Activated CD4-positive, alpha-beta T cell treated with anti-CD3 and anti-CD28 coated beads, Interleukin-2, amount 50 U/mL, for 1 hour (primary cell): ENCODE results near the gene WDR19.

Experiments
- DNase-seq: peaks from one replicate; pipeline ENCODE4 v3.0.0-alpha.2; 2020

The WDR19 gene

DNA sequence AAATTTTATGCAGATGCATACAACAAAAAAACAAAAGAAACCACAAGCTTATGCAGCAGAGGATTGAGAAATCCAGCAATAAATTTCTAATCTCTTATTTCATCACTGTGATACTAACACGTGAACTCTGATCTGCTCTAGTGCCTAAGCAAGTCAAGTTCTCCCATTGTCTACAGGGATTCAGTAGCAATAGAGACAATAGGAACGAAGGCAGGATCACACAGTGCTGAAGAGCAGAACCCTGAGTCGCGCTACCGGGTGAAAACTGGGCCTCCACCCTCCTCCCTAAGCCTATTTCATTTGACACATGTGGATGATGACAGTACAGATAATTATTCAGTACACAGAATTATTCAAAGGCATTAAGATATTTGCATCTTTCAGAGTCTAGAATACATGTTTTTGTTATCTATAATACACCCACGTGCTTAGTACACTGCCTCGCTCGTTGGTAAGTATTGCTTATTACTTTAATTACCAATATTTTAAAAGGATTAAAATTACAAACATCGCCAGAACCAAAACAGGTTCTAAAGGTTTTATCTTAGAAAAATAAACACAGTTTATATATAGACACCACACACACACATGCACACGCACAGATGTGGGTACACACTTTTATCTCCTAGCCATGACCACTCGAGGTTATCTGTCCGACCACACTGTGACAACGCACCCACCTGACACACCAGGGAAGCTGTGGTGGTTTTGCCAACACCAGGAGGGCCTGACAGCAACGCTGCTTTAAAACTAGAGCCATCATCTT lies 123.8 kb downstream of the WDR19 start:
- DNase-seq = no peak

DNA sequence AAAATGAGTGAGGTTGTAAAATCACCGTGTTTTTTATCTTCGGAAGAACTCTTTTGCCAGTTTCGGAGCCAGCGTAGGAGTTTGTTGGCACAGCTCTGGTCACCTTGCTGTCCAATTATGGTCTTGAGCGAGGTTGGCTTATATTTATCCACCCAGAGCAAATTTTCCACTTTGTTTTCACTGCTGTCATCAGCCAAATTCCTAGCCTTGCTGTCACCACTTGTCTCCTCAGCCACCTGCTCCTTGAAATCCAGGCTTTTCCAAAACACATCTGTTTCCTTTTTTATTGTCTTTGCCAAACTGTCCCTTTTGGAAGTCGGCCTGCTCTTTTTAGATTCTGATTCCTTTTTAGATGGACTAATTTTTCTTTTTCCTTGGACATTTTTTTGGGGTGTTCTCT lies 126.3 kb downstream of the WDR19 start:
- DNase-seq = no peak

DNA sequence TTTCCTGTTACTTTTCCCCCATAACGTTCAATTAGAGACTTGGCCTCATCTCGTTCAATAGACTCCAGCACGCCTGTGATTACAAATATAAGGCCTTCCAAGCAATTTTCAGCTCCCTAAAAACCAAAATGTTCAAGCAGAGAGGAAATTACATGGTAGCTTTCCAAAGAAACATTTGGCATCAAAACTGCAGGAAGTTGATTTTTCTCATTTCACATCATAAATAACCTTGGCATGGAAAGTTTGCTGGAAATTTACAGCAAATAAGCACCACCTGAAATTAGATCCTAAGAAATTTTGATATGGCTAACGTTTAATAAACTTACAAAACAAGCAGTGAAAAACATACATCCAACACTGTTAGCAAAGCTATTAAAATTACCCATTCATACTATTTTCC lies 130.5 kb downstream of the WDR19 start:
- no peak for DNase-seq

DNA sequence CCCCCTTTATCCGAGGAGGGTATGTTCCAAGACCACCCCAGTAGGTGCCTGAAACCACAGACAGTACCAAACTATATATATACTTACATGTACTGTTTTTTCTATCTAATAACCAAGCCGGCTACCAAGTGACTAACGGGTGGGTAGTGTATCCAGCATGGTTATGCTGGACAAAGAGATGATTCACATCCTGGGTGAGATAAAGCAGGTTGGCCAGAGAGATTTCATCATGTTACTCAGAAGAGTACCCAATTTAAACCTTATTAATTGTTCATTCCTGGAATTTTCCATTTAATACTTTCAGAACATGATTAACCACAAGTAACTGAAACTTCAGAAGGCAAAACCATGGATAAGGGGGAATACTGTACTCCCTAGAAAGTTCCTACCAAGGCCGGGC lies 137.3 kb downstream of the WDR19 start:
- no peak for DNase-seq

DNA sequence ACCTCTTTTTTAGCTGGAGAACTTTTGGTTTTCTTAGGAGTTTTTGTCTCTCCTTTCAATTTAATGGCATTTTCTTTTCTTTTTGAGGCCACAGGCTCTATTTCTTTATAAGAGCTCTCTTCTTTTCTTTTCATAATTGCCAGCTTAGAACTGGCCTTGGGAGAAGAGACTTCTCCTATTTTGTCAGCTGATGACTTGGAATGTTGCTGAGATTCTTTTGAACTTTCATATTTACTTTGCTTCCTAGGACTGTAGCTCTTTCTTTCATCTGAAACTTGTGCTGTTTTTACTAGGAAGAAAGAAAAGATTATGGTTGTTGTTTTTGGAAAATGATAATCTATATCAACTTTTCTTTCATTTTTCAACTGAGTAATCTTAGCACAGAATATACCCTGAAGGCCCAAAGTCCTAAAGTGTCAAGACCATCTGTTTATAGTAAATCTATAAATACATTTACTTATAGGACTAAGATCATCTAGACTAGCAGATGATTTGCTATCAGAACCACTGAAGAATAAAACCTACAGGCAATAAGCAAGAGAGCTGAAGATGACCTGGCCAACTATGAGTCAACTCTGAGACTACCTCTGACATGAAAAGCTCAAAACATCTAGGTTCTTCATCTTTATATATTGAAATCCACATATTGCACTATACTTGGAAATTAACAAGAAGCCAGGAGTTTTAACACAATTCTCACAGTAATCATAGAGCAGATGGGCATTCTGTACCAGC lies 138.2 kb downstream of the WDR19 start:
- DNase-seq = no peak

DNA sequence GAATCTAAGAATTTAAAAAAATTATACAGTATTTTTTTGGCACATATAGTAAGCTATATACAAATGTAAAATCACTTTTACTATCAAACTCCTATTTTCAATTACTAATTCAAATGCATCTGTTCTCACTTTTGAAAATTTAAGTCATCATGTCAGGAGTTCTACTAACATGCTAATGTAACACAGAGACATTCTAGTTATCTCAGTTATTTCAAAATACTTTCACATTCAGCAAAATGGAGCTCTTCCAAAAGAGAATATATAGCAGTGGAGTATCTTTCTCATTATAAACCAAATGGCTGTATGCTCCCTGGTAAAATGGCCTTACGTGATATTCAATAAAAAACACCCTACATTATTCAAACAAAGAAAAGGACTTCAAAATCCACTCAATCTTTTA lies 141.5 kb downstream of the WDR19 start:
- no peak for DNase-seq

DNA sequence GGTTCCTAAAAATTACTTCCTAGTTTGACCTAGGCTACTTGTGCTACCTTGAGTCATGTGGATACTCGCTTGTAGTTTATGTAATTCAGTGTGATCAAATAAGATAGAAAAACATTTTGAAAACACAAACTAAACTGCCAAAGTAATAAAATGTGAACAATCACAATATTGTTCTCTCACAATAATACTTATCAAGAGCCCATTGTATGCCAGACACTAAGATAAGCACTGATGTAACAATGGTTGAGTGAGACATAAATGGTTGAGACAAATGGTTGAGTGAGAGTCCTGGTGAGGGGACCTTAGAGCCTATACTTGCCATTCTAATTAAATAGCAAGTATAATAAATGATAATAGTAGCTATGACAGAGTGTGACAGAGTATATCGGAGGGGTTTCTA lies 142.1 kb downstream of the WDR19 start:
- DNase-seq = no peak

DNA sequence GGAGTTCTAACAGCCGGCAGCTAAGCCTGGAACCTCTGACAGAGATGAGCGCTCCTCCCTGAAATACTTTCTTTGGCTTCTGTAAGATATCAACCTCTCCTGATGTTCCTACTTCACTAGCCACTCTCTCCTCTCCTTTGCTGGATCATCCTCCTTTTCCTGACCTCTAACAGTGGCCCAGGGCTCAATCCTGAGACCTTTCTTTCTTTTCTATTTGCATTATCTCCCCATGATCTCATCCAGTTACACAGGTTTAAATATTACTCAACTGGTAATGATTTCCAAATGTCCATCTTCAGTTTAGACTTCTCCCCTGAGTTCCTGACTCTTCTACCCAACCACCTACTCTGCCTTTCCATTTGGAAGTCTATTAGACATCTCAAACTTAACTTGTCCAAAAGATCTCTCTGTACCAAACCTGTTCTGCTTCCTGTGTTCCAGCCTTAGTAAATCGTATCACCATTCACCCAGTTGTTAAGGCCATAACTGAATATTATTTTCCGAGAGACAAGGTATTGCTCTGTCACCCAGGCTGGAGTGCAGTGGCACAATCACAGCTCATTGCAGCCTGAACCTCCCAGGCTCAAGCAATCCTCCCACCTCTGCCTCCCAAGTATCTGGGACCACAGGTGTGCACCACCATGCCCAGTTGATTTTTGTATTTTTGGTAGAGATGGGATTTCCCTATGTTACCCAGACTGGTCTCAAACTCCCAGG lies 142.7 kb downstream of the WDR19 start:
- DNase-seq = no peak

DNA sequence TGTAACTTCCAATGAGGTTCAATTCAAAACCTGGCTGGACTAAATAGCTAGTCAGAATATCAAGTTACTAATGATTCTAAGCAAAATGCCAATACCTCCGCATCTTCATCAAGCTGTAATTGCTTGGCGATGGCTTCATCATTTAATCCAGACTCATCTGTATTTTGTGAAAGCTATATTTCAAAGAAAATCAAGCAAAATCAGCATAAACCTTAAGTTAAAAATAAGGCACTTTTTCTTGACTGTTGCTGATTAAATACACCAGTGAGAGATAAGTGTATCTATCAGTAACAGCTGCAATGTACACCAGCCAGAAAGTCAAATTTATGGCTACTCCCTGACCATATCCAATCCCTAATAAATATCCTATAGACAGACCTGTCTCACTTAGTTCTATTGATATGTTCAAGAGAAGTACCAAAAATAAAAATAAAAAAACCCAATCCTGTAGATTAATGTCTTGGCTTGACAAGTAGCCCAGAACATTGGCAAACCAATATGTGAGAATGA lies 144.2 kb downstream of the WDR19 start:
- no peak for DNase-seq

DNA sequence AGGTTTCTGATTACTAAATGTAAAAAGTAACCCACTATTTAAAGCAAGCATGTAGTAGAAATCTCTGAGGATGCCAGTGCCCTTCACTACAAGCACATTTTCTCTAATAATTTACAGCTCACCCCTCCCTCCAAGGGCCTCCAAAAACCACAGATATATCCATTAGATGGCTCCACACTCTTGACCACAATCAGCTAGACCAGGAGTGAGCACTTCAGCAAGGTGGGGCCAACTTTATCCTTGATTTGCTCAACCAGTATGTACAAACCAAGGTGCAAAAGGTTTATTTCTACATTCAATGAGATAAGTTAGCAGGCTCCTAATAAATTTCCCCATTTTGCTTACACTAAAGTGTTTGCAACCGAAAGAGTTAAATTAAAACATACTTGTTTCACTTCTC lies 148.0 kb downstream of the WDR19 start:
- no peak for DNase-seq

DNA sequence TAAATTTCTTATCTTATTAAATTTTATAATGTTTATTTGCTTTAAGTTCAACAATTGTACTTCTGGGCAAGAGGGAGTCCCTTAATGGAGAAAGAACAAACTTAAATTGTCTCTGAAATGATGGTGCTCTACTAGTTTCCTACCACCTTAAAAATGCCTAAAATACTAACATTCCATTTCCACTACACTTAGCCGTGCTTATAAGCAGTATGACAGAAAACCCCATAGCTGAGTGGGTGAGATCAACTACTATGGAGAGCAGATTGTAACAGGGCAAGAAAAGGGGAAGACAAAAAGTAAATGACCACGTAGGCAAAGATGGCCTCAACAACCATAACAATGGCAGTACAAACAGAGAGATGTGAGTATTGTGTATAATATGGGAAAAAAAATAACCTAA lies 148.9 kb downstream of the WDR19 start:
- no peak for DNase-seq
